LoVo (cell line): Measurements from ENCODE around the gene DHCR7.

Experiments
- DNase-seq: peaks from one replicate; pipeline ENCODE4 v3.0.0-alpha.2; 2016; ENCODE audit warnings: low spot score

The DHCR7 gene

GRCh38 chr11:71456294-71456693 lies 8.1 kb upstream of the DHCR7 start:
- no peak for DNase-seq

DNA sequence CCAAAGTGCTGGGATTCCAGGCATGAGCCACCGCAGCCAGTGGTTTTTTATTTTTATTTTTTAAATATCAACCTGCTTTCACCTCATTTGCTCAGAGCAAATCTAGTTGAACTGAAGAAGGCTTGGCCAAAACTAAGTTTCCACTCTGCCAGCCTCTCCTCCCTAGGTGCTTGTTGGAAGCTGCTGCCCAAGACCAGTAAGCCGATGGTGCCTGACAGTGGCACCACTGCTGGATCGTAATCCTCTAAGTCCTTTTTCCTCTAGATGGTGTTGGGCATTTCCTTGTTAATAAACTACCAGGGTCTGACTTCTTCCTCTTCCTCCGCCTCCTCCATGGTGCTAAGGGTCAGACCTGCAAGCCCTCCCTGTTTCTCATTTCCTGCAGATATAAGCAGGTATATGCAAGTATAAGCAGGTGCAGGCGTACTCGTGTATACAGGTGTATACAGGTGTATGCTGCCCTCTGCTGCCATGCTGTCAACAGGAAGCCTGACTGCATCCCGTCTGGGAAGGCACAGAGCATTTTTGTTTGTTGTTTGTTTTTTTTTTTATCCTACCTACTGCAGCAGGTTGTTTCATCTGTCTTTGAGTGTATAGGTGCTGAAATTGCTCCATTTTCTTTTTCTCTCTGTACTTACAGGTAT lies 6.4 kb upstream of the DHCR7 start:
- no peak for DNase-seq

GRCh38 chr11:71453918-71454304 lies 5.7 kb upstream of the DHCR7 start:
- no peak for DNase-seq

DNA sequence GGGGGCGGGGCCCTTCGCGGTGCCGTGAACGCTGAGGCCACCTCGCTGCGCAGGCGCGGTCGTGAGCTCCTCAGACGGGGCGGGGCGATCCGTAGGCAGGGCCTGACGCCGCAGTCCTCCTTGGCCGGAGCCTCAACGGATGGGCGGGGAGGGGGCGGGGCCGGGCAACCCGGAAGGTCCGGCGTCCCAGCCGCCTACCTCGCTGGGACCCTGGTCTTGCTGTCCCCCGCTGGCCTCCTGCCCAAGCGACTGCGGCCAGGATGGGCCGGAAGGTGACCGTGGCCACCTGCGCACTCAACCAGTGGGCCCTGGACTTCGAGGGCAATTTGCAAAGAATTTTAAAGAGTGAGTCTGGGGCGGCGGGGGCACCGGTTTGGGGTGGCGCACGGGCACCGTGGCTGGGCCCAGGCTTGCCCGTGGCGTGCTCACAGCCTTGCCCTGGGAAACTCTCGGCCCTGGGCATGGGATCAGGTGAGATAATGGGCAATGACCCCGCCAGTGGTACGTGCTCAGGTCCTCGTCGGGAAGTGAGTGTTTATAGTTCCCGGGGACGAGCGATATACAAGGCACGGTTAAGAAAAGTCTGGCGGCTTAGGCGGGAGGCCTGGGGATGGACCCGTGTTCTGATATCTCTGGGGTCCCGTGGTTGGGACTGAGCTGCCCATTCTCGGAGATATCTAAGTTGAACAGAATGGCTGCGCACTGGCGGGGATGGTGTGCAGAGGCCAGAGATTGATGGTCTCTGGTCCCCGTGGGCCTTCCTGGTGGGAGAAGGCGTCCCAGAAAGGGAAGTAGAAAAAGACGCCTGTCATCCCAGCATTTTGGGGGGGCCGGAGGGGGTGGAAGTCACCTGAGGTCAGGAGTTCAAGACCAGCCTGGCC lies 5.1 kb upstream of the DHCR7 start, which contains the start of gene NADSYN1:
Gene NADSYN1 (plus strand): TSS at position 167 of the 881 bp plus-strand sequence. CDS start 94 bp downstream, at position 261.
- peak; percentile 97 for DNase-seq

DNA sequence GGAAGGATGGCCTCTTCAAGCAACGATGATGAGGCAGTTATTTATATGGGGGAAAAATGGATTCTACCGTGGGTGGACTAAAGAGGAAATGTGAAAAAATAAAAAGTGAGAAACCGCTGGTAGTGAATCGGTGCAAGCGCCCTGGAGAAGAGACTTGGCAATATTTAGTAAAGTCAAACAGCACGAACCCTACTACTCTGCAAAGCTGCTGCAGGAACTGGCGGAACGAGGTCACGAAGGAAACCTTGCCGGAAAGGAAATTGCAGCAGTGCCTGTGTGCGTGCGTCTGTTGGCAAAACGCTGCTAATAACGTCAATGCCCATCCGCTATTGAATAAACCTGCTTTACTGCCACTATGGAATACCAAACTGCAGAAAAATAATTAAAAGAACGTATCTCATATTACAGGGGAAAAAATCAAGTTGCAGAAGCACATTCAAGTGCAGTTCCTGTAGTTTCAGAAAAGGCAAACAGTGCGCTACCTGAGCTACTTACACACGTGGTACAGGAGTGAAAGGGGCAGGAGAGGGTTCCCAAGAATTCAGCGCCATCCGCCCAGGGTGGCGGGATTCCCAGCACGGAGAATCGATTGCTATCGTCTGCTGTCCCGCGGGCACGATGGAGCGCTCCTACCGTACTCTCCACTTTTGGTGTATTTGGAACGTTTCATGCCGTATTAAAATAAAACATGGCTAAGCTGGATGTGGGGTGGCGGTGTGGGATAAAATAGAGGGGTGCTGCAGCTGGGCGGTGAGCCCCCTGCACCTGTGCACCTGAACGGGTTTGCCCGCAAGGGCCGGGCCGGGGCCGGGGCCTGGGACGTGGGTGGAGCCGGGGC lies 4.2 kb upstream of the DHCR7 start:
- no peak for DNase-seq

- no peak for DNase-seq
These were observed 3.5 kb upstream of the DHCR7 start for GRCh38 chr11:71451596-71452198.

DNA sequence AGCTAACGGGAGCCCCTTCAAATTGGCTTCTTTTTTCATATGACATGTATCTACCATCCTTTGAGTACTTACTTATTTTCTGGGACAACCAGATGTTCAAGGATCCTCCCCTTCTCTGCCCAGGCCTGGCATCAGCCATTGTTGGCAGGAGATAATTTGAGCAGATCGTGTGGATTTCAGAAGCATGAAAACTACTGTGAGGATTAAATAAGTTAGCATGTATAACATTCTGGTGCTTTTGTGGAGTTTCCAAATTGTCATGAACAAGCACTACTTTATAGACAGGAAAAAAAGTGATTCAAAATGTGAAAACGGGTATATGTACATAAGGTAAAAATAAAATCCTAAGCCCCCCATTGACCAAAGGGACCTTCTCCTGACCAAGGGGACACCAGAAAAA lies 2.7 kb upstream of the DHCR7 start:
- DNase-seq: no peak

DNA sequence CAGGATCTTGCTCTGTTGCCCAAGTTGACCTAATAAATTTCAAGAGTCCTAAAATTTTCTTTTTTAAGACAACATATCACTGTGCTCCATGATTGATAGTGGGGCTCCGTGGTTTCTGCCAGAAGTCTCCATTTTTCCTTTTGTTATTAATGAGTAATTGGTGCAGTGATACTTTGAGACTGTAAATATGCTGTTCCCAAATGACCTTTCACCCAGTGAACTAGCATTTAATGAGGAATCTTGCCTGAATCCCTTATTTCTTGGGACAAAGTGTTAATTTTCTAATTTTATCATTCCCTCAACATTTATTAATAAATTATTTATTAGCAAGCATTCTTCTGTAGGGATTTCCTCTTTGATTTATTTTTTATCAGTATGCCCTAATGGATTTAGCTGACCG lies 2.3 kb upstream of the DHCR7 start:
- no peak for DNase-seq

- DNase-seq: no peak
These were observed 1.4 kb upstream of the DHCR7 start for GRCh38 chr11:71449596-71449995.

GRCh38 chr11:71447791-71448256 lies 369 bp downstream of the DHCR7 start:
- DNase-seq: no peak

- DNase-seq: no peak
These were observed 1.1 kb downstream of the DHCR7 start for GRCh38 chr11:71446942-71447688.

- no peak for DNase-seq
These were observed 2.0 kb downstream of the DHCR7 start for GRCh38 chr11:71446150-71446549.

GRCh38 chr11:71444811-71445210 lies 3.4 kb downstream of the DHCR7 start:
- DNase-seq: no peak

GRCh38 chr11:71443736-71444445 lies 4.3 kb downstream of the DHCR7 start:
- DNase-seq: no peak

DNA sequence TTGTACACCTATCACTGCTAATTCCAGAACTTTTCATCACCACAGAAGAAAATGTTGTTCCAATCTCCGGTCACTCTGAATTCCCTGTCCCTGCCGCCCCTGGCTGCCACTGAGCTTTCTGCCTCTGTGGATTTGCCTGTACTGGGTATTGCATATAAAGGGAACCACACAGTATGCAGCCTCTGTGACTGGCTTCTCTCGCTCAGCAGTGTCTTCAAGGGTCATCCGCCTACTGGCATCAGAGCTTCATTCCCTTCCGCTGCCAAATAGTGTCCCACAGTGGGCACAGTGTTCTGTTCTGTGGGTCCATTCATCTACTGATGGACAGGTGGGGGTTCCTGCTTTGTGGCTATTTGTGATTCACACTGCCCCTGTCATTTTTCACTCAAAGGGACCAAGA lies 5.3 kb downstream of the DHCR7 start:
- no peak for DNase-seq

DNA sequence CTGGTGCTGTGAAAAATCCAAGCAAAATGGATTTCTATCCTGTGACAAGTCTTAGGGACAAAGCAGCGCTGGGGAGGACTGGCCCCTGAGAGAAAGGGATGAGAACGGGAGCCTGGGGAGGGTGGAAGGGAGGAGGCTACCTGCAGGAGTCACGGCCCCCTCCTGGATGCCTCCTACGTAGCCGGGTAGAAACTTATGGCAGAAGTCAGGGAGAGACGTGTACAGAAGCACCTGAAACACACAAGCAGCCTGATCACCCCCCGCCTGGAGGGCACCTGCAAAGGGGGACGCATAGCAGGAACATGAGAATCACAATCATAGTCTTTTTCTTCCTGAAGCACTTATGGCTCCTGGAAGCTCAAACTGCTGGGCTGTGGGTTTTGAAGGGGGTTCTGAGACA lies 6.1 kb downstream of the DHCR7 start:
- DNase-seq: no peak

GRCh38 chr11:71441251-71441650 lies 6.9 kb downstream of the DHCR7 start:
- DNase-seq: no peak

DNA sequence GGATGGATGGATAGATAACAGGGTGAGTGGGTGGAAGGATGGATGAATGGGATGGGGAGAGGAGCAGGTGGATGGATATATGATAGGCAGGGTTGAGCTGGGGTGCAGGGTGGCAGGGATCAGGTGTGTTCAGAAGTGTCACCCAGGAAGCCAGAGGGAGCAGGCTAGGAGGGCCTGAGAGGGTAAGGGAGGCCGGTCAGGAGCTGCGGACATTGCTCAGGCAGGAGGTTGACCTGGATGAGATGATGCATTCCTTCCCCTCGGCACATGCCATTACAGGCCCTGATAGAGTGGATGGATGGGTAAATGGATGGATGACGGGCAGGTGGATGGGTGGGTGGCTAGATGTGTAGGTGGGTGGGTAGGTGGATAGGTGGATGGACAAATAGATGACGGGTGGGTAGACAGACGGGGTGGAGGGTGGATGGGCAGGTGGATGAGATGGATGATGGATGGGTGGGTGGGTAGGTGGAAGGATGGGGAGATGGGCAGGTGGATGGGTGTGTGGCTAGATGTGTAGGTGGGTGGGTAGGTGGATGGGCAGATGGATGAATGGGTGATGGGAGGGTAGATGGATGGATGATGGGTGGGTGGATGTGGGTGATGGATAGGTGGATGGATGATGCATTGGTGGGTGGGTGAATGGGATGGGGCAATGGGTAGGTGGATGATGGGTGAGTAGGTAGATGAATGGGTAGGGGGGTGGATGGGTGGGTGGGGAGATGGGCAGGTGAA lies 8.0 kb downstream of the DHCR7 start:
- no peak for DNase-seq

- no peak for DNase-seq
These were observed 9.5 kb downstream of the DHCR7 start for GRCh38 chr11:71438650-71439049.

GRCh38 chr11:71437879-71438278 lies 10.3 kb downstream of the DHCR7 start:
- DNase-seq: no peak
